ENCODE results near the gene LAMA2.

The LAMA2 gene

GRCh38 chr6:129279343-129280292 lies 396.7 kb downstream of the LAMA2 start:
- no peak for DNase-seq

- DNase-seq, result no peak
Observed at GRCh38 chr6:129280293-129280644, 397.3 kb downstream of the LAMA2 start.

- no peak for DNase-seq
Observed at GRCh38 chr6:129280749-129281148, 397.8 kb downstream of the LAMA2 start.

- DNase-seq, result no peak
Observed at GRCh38 chr6:129281168-129281796, 398.3 kb downstream of the LAMA2 start.

GRCh38 chr6:129282019-129282418 lies 399.1 kb downstream of the LAMA2 start:
- no peak for DNase-seq

GRCh38 chr6:129284225-129284624 lies 401.3 kb downstream of the LAMA2 start:
- DNase-seq, result no peak

- no peak for DNase-seq
Observed at GRCh38 chr6:129287231-129288177, 404.6 kb downstream of the LAMA2 start.

GRCh38 chr6:129289442-129289841 lies 406.5 kb downstream of the LAMA2 start:
- DNase-seq, result no peak

- no peak for DNase-seq
Observed at GRCh38 chr6:129292836-129293235, 409.9 kb downstream of the LAMA2 start.

- no peak for DNase-seq
Observed at GRCh38 chr6:129297592-129297991, 414.7 kb downstream of the LAMA2 start.

GRCh38 chr6:129302671-129303070 lies 419.7 kb downstream of the LAMA2 start:
- no peak for DNase-seq

- no peak for DNase-seq
Observed at GRCh38 chr6:129306826-129307225, 423.9 kb downstream of the LAMA2 start.

GRCh38 chr6:129307845-129308244 lies 424.9 kb downstream of the LAMA2 start:
- DNase-seq, result no peak

- DNase-seq, result no peak
Observed at GRCh38 chr6:129309154-129309553, 426.2 kb downstream of the LAMA2 start.

- DNase-seq, result no peak
Observed at GRCh38 chr6:129312880-129313279, 429.9 kb downstream of the LAMA2 start.

GRCh38 chr6:129314575-129314974 lies 431.6 kb downstream of the LAMA2 start:
- DNase-seq, result no peak

- no peak for DNase-seq
Observed at GRCh38 chr6:129317931-129318820, 435.2 kb downstream of the LAMA2 start.

- DNase-seq, result no peak
Observed at GRCh38 chr6:129320892-129321291, 438.0 kb downstream of the LAMA2 start.

- DNase-seq, result no peak
Observed at GRCh38 chr6:129321303-129321702, 438.4 kb downstream of the LAMA2 start.

GRCh38 chr6:129324345-129324744 lies 441.4 kb downstream of the LAMA2 start:
- DNase-seq, result no peak

- no peak for DNase-seq
Observed at GRCh38 chr6:129329678-129330077, 446.7 kb downstream of the LAMA2 start.

All from NCI-H2029 treated with DMSO at 0.1 percent for 48 hours (cell line).